Mesothelial cell of epicardium (in vitro differentiated cells): ENCODE measurements around the gene NUP160. TPM values are rescaled to one million over a fixed set of nuclear protein-coding genes. Genes with fewer than 3 reads are reported as not detected.

Experiments used
- DNase-seq, 2 experiments: peaks; one replicate each; pipeline ENCODE4 v3.0.0; 2021; ENCODE audit warnings: low spot score in 2 of 2; ENCODE audit not compliant: unreplicated experiment in 2 of 2
- H3K27ac Mint-ChIP-seq: 2 replicates; pipeline ENCODE4 v1.8.0; 2021; ENCODE audit warnings: mixed read lengths
- H3K27me3 Mint-ChIP-seq: 2 replicates; pipeline ENCODE4 v1.8.0; 2021; ENCODE audit warnings: low read depth, mixed read lengths
- H3K36me3 Mint-ChIP-seq: 2 replicates; pipeline ENCODE4 v1.8.0; 2021; ENCODE audit warnings: mixed read lengths
- H3K4me1 Mint-ChIP-seq: 2 replicates; pipeline ENCODE4 v1.8.0; 2021; ENCODE audit warnings: mixed read lengths
- H3K4me3 Mint-ChIP-seq: 2 replicates; pipeline ENCODE4 v1.8.0; 2021; ENCODE audit warnings: mild to moderate bottlenecking, moderate library complexity, mixed read lengths
- H3K9me3 Mint-ChIP-seq: 2 replicates; pipeline ENCODE4 v1.8.0; 2021; ENCODE audit warnings: mixed read lengths
- CTCF ChIP-seq: fragments of 200-600 bp; sonication (generic); IDR thresholded peaks from one replicate; pipeline ENCODE4 v1.5.0; 2021; ENCODE audit warnings: antibody characterized with exemption; ENCODE audit not compliant: unreplicated experiment
- total RNA-seq: library from RNA; stranded (reverse); gene quantifications from 3 replicates; pipeline ENCODE4 v1.2.1, GENCODE V29; 2021

Gene NUP160
- total RNA-seq, 1 donor from 2014 or later, result 64.2 TPM

GRCh38 chr11:47863898-47864430 is 15.8 kb upstream of the NUP160 start:
- no peak for TF ChIP-seq CTCF
- DNase-seq, result no peak

DNA sequence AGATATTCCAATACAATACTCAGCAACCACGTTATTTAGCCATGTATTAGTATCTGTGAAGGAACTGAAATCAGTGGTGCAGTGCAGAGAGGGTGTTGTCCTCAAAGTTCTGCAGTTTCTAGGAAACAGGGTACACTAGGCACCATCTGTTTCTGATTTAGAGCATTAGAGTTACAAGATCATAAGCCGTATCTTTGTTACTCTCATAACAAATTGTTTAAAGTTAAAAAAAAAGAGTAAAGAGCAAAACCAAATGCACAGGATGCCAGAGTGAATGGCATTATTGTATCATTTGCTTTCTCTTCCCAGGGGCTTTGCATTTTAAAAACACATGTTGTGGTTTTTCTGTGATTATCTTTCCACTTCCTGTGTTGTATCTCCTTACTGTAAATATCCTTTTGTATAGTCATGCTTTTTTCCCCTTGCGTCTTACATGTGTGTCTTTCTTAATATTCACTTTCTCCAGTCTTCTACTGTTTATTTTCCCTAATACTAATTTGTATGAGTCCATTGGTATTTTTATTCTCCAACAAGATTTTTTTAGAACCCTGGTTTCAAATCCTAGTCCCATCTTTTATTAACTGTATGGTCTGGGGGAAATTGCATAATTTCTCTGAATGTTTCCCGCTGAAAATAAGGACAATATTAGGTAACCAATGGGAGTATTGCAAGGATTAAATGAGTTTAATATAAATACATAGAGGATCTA is 15.2 kb upstream of the NUP160 start:
- Mint-ChIP-seq H3K9me3 (peaks cover 10% of the 10 kb centered on the region), H3K4me3 (no peak overlapping the region), H3K36me3 (no peaks in the 10 kb centered on the region), H3K4me1 (peaks cover 24% of the 10 kb centered on the region), H3K27ac (peak overlapping the region; percentile 40), H3K27me3 (no peaks in the 10 kb centered on the region)
- no peak for TF ChIP-seq CTCF
- DNase-seq, result no peak

More at GRCh38 chr11:47863898-47864430, 15.8 kb upstream of the NUP160 start:
- Mint-ChIP-seq H3K9me3 (peaks cover 10% of the 10 kb centered on the region), H3K27ac (peak overlapping the region; percentile 70), H3K36me3 (no peaks in the 10 kb centered on the region), H3K27me3 (no peaks in the 10 kb centered on the region), H3K4me3 (no peak overlapping the region), H3K4me1 (peaks cover 24% of the 10 kb centered on the region)

DNA sequence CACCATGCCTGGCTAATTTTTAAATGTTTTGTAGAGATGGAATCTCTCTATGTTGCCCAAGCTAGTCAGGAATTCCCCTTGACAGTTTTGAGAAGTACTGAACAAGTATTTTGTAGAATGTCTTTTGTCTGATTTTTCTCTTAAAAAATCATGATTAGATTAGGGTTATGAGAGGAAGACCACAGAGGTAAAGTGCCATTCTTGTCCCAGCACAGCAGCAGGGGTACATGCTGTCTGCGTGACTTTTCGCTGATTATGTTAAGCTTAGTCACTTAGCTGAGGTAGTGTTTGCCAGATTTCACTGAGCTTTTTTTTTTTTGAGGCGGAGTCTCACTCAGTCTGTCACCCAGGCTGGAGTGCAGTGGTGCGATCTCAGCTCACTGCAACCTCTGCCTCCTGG is 13.6 kb upstream of the NUP160 start:
- no peak for TF ChIP-seq CTCF
- H3K36me3 Mint-ChIP-seq, result no peaks in the 10 kb centered on the region
- peaks cover 27% of the 10 kb centered on the region for H3K4me1 Mint-ChIP-seq
- peaks cover 10% of the 10 kb centered on the region for H3K9me3 Mint-ChIP-seq
- peak overlapping the region; percentile 92 for H3K27ac Mint-ChIP-seq
- no peak overlapping the region for H3K4me3 Mint-ChIP-seq
- no peaks in the 10 kb centered on the region for H3K27me3 Mint-ChIP-seq
- DNase-seq, result no peak

DNA sequence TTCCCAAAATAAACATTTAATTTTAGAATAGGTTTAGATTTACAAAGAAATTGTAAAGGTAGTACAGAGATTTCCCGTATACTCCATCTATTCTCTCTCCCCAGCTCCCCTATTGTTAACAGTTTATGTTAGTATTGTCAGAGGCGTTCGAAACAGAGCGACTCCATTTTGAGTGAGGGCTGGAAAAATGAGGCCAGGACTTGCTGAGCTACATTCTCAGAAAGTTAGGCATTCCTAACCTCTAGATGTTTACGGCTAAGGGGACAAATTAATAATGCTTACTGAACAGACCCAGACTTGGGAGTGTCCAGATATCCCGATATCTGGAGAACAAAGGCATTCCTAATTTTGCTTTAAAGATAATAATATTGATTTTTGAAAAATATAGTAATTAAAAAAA is 12.4 kb upstream of the NUP160 start:
- TF ChIP-seq CTCF, result no peak
- DNase-seq, result no peak
- H3K9me3 Mint-ChIP-seq, result peaks cover 10% of the 10 kb centered on the region
- peak overlapping the region; percentile 92 for H3K27ac Mint-ChIP-seq
- no peaks in the 10 kb centered on the region for H3K27me3 Mint-ChIP-seq
- H3K4me1 Mint-ChIP-seq, result peaks cover 27% of the 10 kb centered on the region
- no peaks in the 10 kb centered on the region for H3K36me3 Mint-ChIP-seq
- H3K4me3 Mint-ChIP-seq, result no peak overlapping the region

DNA sequence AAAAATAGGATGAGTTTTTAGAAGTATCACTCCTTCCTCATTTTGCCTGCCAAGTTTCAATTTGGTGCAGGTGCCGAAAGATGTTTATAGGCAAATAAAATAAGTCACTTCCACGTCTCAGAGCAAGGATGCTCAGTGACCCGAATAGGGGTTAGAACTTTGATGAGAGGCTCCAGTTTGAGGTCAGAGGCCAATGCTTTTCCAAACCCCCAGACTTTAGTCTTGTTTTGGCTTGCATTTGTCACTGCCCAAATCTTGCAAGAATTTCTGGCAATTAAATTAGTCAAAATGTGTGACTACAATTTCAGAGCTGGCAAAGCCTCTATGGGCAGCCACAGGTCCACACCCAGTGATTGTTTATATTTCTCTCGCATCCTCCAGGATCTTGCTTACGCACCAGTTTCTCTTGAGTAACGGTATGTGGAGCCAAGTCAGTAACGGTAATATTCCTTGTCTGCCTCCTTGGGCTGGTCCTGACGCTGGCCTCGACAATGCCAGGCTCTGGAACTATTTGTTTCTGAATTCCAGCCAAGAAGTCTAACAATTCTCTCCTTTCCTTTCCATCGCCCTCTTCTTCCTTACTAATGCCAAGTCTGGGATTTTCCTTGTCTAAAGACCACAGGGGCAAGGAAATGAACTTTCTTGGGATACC is 9.9 kb upstream of the NUP160 start:
- Mint-ChIP-seq H3K9me3 (no peaks in the 10 kb centered on the region), H3K27ac (no peak overlapping the region), H3K4me3 (no peak overlapping the region), H3K36me3 (no peaks in the 10 kb centered on the region), H3K4me1 (peaks cover 19% of the 10 kb centered on the region), H3K27me3 (no peaks in the 10 kb centered on the region)
- no peak for DNase-seq
- TF ChIP-seq CTCF, result no peak
